Loucy (cell line): Measurements from ENCODE around the gene DAD1.
A peak's percentile ranks its signal among the peaks of the same experiment; 100 is the strongest.

Experiments
- H2AFZ ChIP-seq: fragments of 200-600 bp; sonication (generic); 2 replicates; pipeline ENCODE4 v1.6.0; 2016; ENCODE audit warnings: antibody characterized with exemption, mild to moderate bottlenecking, low read length, moderate library complexity
- H3F3A ChIP-seq: fragments of 200-600 bp; 2 replicates; pipeline ENCODE4 v1.6.0; 2016; ENCODE audit warnings: antibody characterized with exemption, low read depth, mild to moderate bottlenecking
- H3K27me3 ChIP-seq: fragments of 200-600 bp; sonication (generic); 2 replicates; pipeline ENCODE4 v1.6.1; 2014; ENCODE audit warnings: low read length, mild to moderate bottlenecking; ENCODE audit not compliant: insufficient read depth, poor library complexity, severe bottlenecking
- H3K36me3 ChIP-seq: fragments of 200-600 bp; sonication (generic); 2 replicates; pipeline ENCODE4 v1.6.1; 2016; ENCODE audit warnings: low read length; ENCODE audit not compliant: insufficient read depth
- H3K4me1 ChIP-seq: fragments of 200-600 bp; sonication (generic); 2 replicates; pipeline ENCODE4 v1.5.1; 2014; ENCODE audit warnings: low read length, mild to moderate bottlenecking; ENCODE audit not compliant: insufficient read depth, poor library complexity, severe bottlenecking
- H3K4me2 ChIP-seq: fragments of 200-600 bp; sonication (generic); 2 replicates; pipeline ENCODE4 v1.6.0; 2014; ENCODE audit warnings: antibody characterized with exemption, low read length, low read depth, mild to moderate bottlenecking; ENCODE audit not compliant: poor library complexity, severe bottlenecking
- H3K4me3 ChIP-seq: fragments of 200-600 bp; sonication (generic); 2 replicates; pipeline ENCODE4 v1.5.1; 2014; ENCODE audit warnings: low read length, mild to moderate bottlenecking, mixed read lengths; ENCODE audit not compliant: poor library complexity, severe bottlenecking
- H3K79me2 ChIP-seq: fragments of 200-600 bp; sonication (generic); 2 replicates; pipeline ENCODE4 v1.6.1; 2014; ENCODE audit warnings: low read length; ENCODE audit not compliant: insufficient read depth
- H3K9ac ChIP-seq: fragments of 200-600 bp; sonication (generic); 2 replicates; pipeline ENCODE4 v1.6.0; 2014; ENCODE audit warnings: mild to moderate bottlenecking, low read depth, low read length, moderate library complexity; ENCODE audit not compliant: poor library complexity, severe bottlenecking
- H3K9me2 ChIP-seq: fragments of 200-600 bp; sonication (generic); replicated peaks from 2 replicates; pipeline ENCODE4 v1.6.1; 2016; ENCODE audit warnings: low read depth, low read length, mixed read lengths
- H3K9me3 ChIP-seq: fragments of 200-600 bp; sonication (generic); 2 replicates; pipeline ENCODE4 v1.6.1; 2014; ENCODE audit warnings: mild to moderate bottlenecking, antibody characterized with exemption, low read length, low read depth; ENCODE audit not compliant: insufficient read depth
- H4K20me1 ChIP-seq: fragments of 200-600 bp; sonication (generic); 2 replicates; pipeline ENCODE4 v1.6.0; 2014; ENCODE audit warnings: antibody characterized with exemption, low read length, mild to moderate bottlenecking; ENCODE audit not compliant: insufficient read depth, poor library complexity, severe bottlenecking
- CTCF ChIP-seq: fragments of 200-600 bp; sonication (generic); conservative IDR thresholded peaks from 2 replicates; pipeline ENCODE4 v1.5.1; 2014; ENCODE audit warnings: mild to moderate bottlenecking, antibody characterized with exemption, low read length
- EZH2phosphoT487 ChIP-seq: fragments of 200-600 bp; IDR thresholded peaks from 2 replicates; pipeline ENCODE4 v1.6.1; 2018; ENCODE audit warnings: antibody characterized with exemption, mild to moderate bottlenecking, moderate library complexity, borderline replicate concordance

Gene DAD1

DNA sequence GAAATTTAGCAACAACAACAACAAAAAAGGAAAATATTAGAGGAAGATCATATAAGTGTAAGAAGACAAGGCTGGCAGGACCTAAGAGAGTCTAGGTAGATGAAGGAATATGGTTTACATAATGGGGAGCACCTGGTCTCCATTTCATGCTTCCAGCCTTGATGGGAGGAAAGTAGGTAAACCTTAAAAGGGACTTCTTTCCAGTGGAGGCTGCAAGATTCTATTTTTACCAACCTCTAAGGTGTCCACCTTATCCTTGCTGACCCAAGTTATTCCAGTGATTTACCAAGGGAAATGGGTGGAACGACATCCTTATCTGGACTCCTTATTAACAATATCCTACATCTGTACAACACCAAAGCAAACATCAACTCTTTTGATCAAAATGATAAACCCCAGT is 30.0 kb downstream of the DAD1 start:
- no peak overlapping the region for H2AFZ ChIP-seq
- H3K4me1 ChIP-seq = peaks cover 85% of the 10 kb centered on the region
- TF ChIP-seq CTCF (no peak), EZH2phosphoT487 (no peak)
- peak overlapping the region; percentile 1 for H3K4me2 ChIP-seq
- H3K4me3 ChIP-seq = no peak overlapping the region
- H3K79me2 ChIP-seq = peaks cover 48% of the 10 kb centered on the region
- no peaks in the 10 kb centered on the region for H4K20me1 ChIP-seq
- H3K36me3 ChIP-seq = peaks cover 4% of the 10 kb centered on the region; the same call in 1 of the 2 replicates
- H3K9me2 ChIP-seq = no peaks in the 10 kb centered on the region
- no peaks in the 10 kb centered on the region for H3K27me3 ChIP-seq
- H3F3A ChIP-seq = peaks cover 27% of the 10 kb centered on the region
- H3K9ac ChIP-seq = peak overlapping the region; percentile 97
- no peaks in the 10 kb centered on the region for H3K9me3 ChIP-seq

- no peak overlapping the region for H2AFZ ChIP-seq
- H3K4me3 ChIP-seq = peak overlapping the region; percentile 73
- H3K9me2 ChIP-seq = no peaks in the 10 kb centered on the region
- peak overlapping the region; percentile 97 for H3K9ac ChIP-seq
- TF ChIP-seq EZH2phosphoT487 (no peak), CTCF (peak; percentile 26; the same call in 1 of the 2 replicates)
- no peaks in the 10 kb centered on the region for H3K9me3 ChIP-seq
- H3K27me3 ChIP-seq = no peaks in the 10 kb centered on the region
- H3K4me2 ChIP-seq = peak overlapping the region; percentile 85
- H3K79me2 ChIP-seq = peaks cover 48% of the 10 kb centered on the region
- peaks cover 4% of the 10 kb centered on the region; the same call in 1 of the 2 replicates for H3K36me3 ChIP-seq
- no peaks in the 10 kb centered on the region for H4K20me1 ChIP-seq
- peaks cover 84% of the 10 kb centered on the region for H3K4me1 ChIP-seq
- peaks cover 27% of the 10 kb centered on the region for H3F3A ChIP-seq
Measured at GRCh38 chr14:22558221-22558913, 30.7 kb downstream of the DAD1 start.

DNA sequence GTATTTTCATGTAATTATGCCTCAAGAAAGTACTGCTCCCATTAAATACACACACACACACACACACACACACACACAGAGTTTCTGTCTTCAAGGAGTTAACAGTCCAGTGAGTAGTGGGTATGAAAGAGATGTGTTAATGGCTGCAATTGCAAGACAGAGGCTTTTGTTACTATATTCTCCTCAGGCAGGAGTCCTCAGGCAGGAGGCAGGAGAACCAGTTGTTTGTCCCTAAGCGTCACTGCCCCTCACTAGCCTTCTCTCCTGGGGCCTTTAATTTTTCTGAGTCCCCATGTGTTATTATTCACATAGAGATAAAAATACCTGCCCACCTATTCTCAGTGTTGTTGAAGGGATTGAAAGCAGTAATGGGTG is 31.2 kb downstream of the DAD1 start:
- TF ChIP-seq EZH2phosphoT487 (no peak), CTCF (no peak)
- Histone ChIP-seq H3K9me3 (no peaks in the 10 kb centered on the region), H4K20me1 (no peaks in the 10 kb centered on the region), H3K36me3 (peaks cover 10% of the 10 kb centered on the region; the same call in 1 of the 2 replicates), H3K4me1 (peaks cover 86% of the 10 kb centered on the region), H3K79me2 (peaks cover 51% of the 10 kb centered on the region), H3K4me2 (peak overlapping the region; percentile 85), H3K9me2 (no peaks in the 10 kb centered on the region), H3K4me3 (peak overlapping the region; percentile 73), H3K27me3 (no peaks in the 10 kb centered on the region), H2AFZ (no peak overlapping the region), H3F3A (peaks cover 27% of the 10 kb centered on the region), H3K9ac (peak overlapping the region; percentile 97)
